Measurements from ENCODE around the gene TMEM175.

DNA sequence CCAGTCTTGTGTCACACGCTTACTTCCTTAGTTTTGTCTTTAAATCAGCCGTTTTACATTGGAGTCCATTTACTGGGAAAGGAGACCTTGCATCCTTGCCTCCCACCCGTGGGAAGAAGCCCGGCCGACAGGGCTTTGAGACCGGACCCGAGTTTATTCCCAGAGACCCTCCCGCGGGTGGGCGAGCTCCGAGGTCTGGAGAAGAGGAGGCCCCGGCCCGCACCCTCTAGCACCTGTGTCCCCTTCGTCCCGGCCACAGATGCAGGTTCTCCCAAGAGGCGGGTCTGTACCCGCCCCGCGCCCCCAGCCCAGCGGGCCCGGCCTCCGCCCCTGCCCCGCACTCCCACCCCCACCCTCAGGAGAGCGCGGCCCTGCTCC is 64.7 kb downstream of the TMEM175 start:
- TF ChIP-seq GATA2 (IDR thresholded peaks at IDR 0.05; ENCODE audit: low read depth, low read length) (no peak), GATA3 (IDR thresholded peaks at IDR 0.05; ENCODE audit: low read depth, low read length) (no peak)

All from SH-SY5Y (cell line).